Measurements from ENCODE around the gene OR10C1. TPM values are rescaled to one million over a fixed set of nuclear protein-coding genes. Genes with fewer than 3 reads are reported as not detected.

Gene OR10C1
- total RNA-seq, 1 donor from 2014 or later = not detected

- no peak for DNase-seq
Measured at GRCh38 chr6:29477923-29478450, 38.9 kb downstream of the OR10C1 start.

- DNase-seq = no peak
Measured at GRCh38 chr6:29478740-29479139, 39.6 kb downstream of the OR10C1 start.

GRCh38 chr6:29479560-29479959, 40.5 kb downstream of the OR10C1 start:
- no peak for DNase-seq

- DNase-seq = no peak
Measured at GRCh38 chr6:29483186-29483585, 44.1 kb downstream of the OR10C1 start.

- no peak for DNase-seq
Measured at GRCh38 chr6:29483735-29484134, 44.6 kb downstream of the OR10C1 start.

- DNase-seq = no peak
Measured at GRCh38 chr6:29486577-29486976, 47.5 kb downstream of the OR10C1 start.

- DNase-seq = no peak
Measured at GRCh38 chr6:29487131-29487530, 48.0 kb downstream of the OR10C1 start.

- DNase-seq = no peak
Measured at GRCh38 chr6:29487660-29488059, 48.6 kb downstream of the OR10C1 start, which contains the start of gene MAS1L. TSS of gene MAS1L (minus strand) at chr6:29487956. CDS start at chr6:29487902, 54 bp downstream.

GRCh38 chr6:29488874-29489273, 49.8 kb downstream of the OR10C1 start:
- no peak for DNase-seq

GRCh38 chr6:29489286-29489685, 50.2 kb downstream of the OR10C1 start:
- no peak for DNase-seq

GRCh38 chr6:29490055-29490454, 50.9 kb downstream of the OR10C1 start:
- no peak for DNase-seq

GRCh38 chr6:29490552-29490951, 51.4 kb downstream of the OR10C1 start:
- DNase-seq = no peak

Other genes with a start within 250 kb of the OR10C1 start
- gene OR14J1, start 137.6 kb upstream of the OR10C1 start, total RNA-seq = under 0.01 TPM
- not detected for gene OR5V1, start 70.4 kb upstream of the OR10C1 start, total RNA-seq
- gene OR12D3, start 64.0 kb upstream of the OR10C1 start, total RNA-seq = not detected
- gene OR12D2, start 43.7 kb upstream of the OR10C1 start, total RNA-seq = not detected
- not detected for gene OR12D1, start 24.4 kb upstream of the OR10C1 start, total RNA-seq
- not detected for gene OR11A1, start 17.8 kb downstream of the OR10C1 start, total RNA-seq
- not detected for gene OR2H1, start 17.8 kb downstream of the OR10C1 start, total RNA-seq
- not detected for gene MAS1L, start 48.6 kb downstream of the OR10C1 start, total RNA-seq
- 0.47 TPM for gene UBD, start 120.4 kb downstream of the OR10C1 start, total RNA-seq
- not detected for gene OR2H2, start 145.8 kb downstream of the OR10C1 start, total RNA-seq
- gene GABBR1, start 193.9 kb downstream of the OR10C1 start, total RNA-seq = 91.1 TPM
- not detected for gene MOG, start 217.8 kb downstream of the OR10C1 start, total RNA-seq
- not detected for gene ZFP57, start 241.8 kb downstream of the OR10C1 start, total RNA-seq

All from occipital lobe (tissue), 2 donors.